ENCODE measurements around the gene CLVS2.

Gene CLVS2

GRCh38 chr6:122995921-122996793, at the start of gene CLVS2:
Gene CLVS2 (plus strand): TSS chr6:122996235. CDS start chr6:122997778, 1,543 bp downstream.
- CTCF ChIA-PET = interaction anchor here (1.1 kb wide), 1 partner anchor 25 kb away, joined by 5 read pairs; no protein-coding TSS in a partner anchor
- POLR2A ChIA-PET = interaction anchor here (0.8 to 1.2 kb wide), 3 partner anchors 10 to 17 kb away, joined by 3 read pairs; no protein-coding TSS in a partner anchor
- TF ChIP-seq BHLHE40 (IDR thresholded peaks at IDR 0.05; ENCODE audit: borderline replicate concordance) (no peak), CTBP1 (IDR thresholded peaks at IDR 0.05; ENCODE audit: borderline replicate concordance) (peak; percentile 57), L3MBTL2 (conservative IDR thresholded peaks at IDR 0.05) (peak; percentile 85), HDGF (IDR thresholded peaks at IDR 0.05; ENCODE audit: borderline replicate concordance) (no peak), FOXM1 (IDR thresholded peaks at IDR 0.05; ENCODE audit: borderline replicate concordance) (no peak)
- DNase-seq (ENCODE audit: extremely low spot score) = peak; percentile 81

- no peak for TF ChIP-seq PKNOX1 (IDR thresholded peaks at IDR 0.05)
- no peak for TF ChIP-seq TARDBP (IDR thresholded peaks at IDR 0.05)
- TF ChIP-seq SUZ12 (IDR thresholded peaks at IDR 0.05) = no peak
- TF ChIP-seq FOXK2 (IDR thresholded peaks at IDR 0.05) = no peak
- TF ChIP-seq HDGF (IDR thresholded peaks at IDR 0.05; ENCODE audit: borderline replicate concordance) = no peak
- TF ChIP-seq SP1 (IDR thresholded peaks at IDR 0.05) = no peak
- TF ChIP-seq FOXM1 (IDR thresholded peaks at IDR 0.05; ENCODE audit: borderline replicate concordance) = no peak
- no peak for TF ChIP-seq CTBP1 (IDR thresholded peaks at IDR 0.05; ENCODE audit: borderline replicate concordance)
- TF ChIP-seq ZNF384 (IDR thresholded peaks at IDR 0.05) = no peak
- no peak for TF ChIP-seq ARNT (IDR thresholded peaks at IDR 0.05)
- TF ChIP-seq ELF4 (IDR thresholded peaks at IDR 0.05) = no peak
- ChIA-PET CTCF (interaction anchor here (0.6 to 1.0 kb wide), 7 partner anchors 9 to 1510 kb away, joined by 3 to 4 read pairs (median 3); no protein-coding TSS in a partner anchor), POLR2A (no interaction called here)
- peak; percentile 58 for DNase-seq (ENCODE audit: extremely low spot score)
These were observed 48.7 kb upstream of the CLVS2 start for GRCh38 chr6:122947355-122947754.

- TF ChIP-seq HDGF (IDR thresholded peaks at IDR 0.05; ENCODE audit: borderline replicate concordance) (no peak), ARNT (IDR thresholded peaks at IDR 0.05) (no peak), ZNF384 (IDR thresholded peaks at IDR 0.05) (no peak), L3MBTL2 (conservative IDR thresholded peaks at IDR 0.05) (no peak), CTBP1 (IDR thresholded peaks at IDR 0.05; ENCODE audit: borderline replicate concordance) (no peak), LEF1 (IDR thresholded peaks at IDR 0.05; ENCODE audit: borderline replicate concordance) (no peak), FOXA1 (IDR thresholded peaks at IDR 0.05) (no peak), PKNOX1 (IDR thresholded peaks at IDR 0.05) (no peak), SP1 (IDR thresholded peaks at IDR 0.05) (no peak), FOXM1 (IDR thresholded peaks at IDR 0.05; ENCODE audit: borderline replicate concordance) (no peak), BHLHE40 (IDR thresholded peaks at IDR 0.05; ENCODE audit: borderline replicate concordance) (no peak), NFRKB (IDR thresholded peaks at IDR 0.05) (no peak), TARDBP (IDR thresholded peaks at IDR 0.05) (no peak), ELF4 (IDR thresholded peaks at IDR 0.05) (no peak), FOXK2 (IDR thresholded peaks at IDR 0.05) (no peak), SUZ12 (IDR thresholded peaks at IDR 0.05) (no peak)
- CTCF ChIA-PET = no interaction called here
- POLR2A ChIA-PET = no interaction called here
- no peak for DNase-seq (ENCODE audit: extremely low spot score)
These were observed 42.3 kb upstream of the CLVS2 start for GRCh38 chr6:122953766-122954165.

- DNase-seq (ENCODE audit: extremely low spot score) = no peak
- ChIA-PET POLR2A (no interaction called here), CTCF (interaction anchor here (1.0 kb wide), 1 partner anchor 87 kb away, joined by 3 read pairs; no protein-coding TSS in a partner anchor)
- TF ChIP-seq ZNF384 (IDR thresholded peaks at IDR 0.05) = no peak
- no peak for TF ChIP-seq TARDBP (IDR thresholded peaks at IDR 0.05)
- TF ChIP-seq CTBP1 (IDR thresholded peaks at IDR 0.05; ENCODE audit: borderline replicate concordance) = no peak
- TF ChIP-seq FOXM1 (IDR thresholded peaks at IDR 0.05; ENCODE audit: borderline replicate concordance) = no peak
- TF ChIP-seq PKNOX1 (IDR thresholded peaks at IDR 0.05) = no peak
- TF ChIP-seq L3MBTL2 (conservative IDR thresholded peaks at IDR 0.05) = no peak
- TF ChIP-seq ELF4 (IDR thresholded peaks at IDR 0.05) = no peak
- TF ChIP-seq NFRKB (IDR thresholded peaks at IDR 0.05) = no peak
- no peak for TF ChIP-seq FOXA1 (IDR thresholded peaks at IDR 0.05)
- no peak for TF ChIP-seq SP1 (IDR thresholded peaks at IDR 0.05)
- TF ChIP-seq FOXK2 (IDR thresholded peaks at IDR 0.05) = no peak
- TF ChIP-seq SUZ12 (IDR thresholded peaks at IDR 0.05) = no peak
- no peak for TF ChIP-seq HDGF (IDR thresholded peaks at IDR 0.05; ENCODE audit: borderline replicate concordance)
- TF ChIP-seq ARNT (IDR thresholded peaks at IDR 0.05) = no peak
- TF ChIP-seq BHLHE40 (IDR thresholded peaks at IDR 0.05; ENCODE audit: borderline replicate concordance) = no peak
- no peak for TF ChIP-seq LEF1 (IDR thresholded peaks at IDR 0.05; ENCODE audit: borderline replicate concordance)
These were observed 39.7 kb upstream of the CLVS2 start for GRCh38 chr6:122956376-122956775.

- POLR2A ChIA-PET = no interaction called here
- CTCF ChIA-PET = no interaction called here
- TF ChIP-seq NFRKB (IDR thresholded peaks at IDR 0.05) = no peak
- no peak for TF ChIP-seq FOXM1 (IDR thresholded peaks at IDR 0.05; ENCODE audit: borderline replicate concordance)
- no peak for TF ChIP-seq SP1 (IDR thresholded peaks at IDR 0.05)
- no peak for TF ChIP-seq CTBP1 (IDR thresholded peaks at IDR 0.05; ENCODE audit: borderline replicate concordance)
- TF ChIP-seq SUZ12 (IDR thresholded peaks at IDR 0.05) = no peak
- no peak for TF ChIP-seq ZNF384 (IDR thresholded peaks at IDR 0.05)
- no peak for TF ChIP-seq LEF1 (IDR thresholded peaks at IDR 0.05; ENCODE audit: borderline replicate concordance)
- DNase-seq (ENCODE audit: extremely low spot score) = no peak
These were observed 33.9 kb upstream of the CLVS2 start for GRCh38 chr6:122962000-122962624.
